Cortex of kidney (tissue), 1 donor: Measurements from ENCODE around the gene ASPA.
"Not testable (repeated sequence)": the region's sequence is repeated elsewhere in the genome, so short reads cannot be mapped to it uniquely, and the experiment has no call there.

Source experiments
- DNase-seq: peaks from one replicate; lab custom pipeline; 2025; lab: John Stamatoyannopoulos, UW

The ASPA gene

GRCh38 chr17:3507869-3508268 is 32.1 kb downstream of the ASPA start:
- no peak for DNase-seq

GRCh38 chr17:3510090-3510489 is 34.3 kb downstream of the ASPA start:
- DNase-seq: no peak

- no peak for DNase-seq
Observed at GRCh38 chr17:3511852-3512504, 36.2 kb downstream of the ASPA start.

GRCh38 chr17:3512505-3513171 is 36.8 kb downstream of the ASPA start:
- DNase-seq: no peak

GRCh38 chr17:3513305-3514035 is 37.7 kb downstream of the ASPA start:
- no peak for DNase-seq

- not testable (repeated sequence) for DNase-seq
Observed at GRCh38 chr17:3514167-3514566, 38.4 kb downstream of the ASPA start.

GRCh38 chr17:3514873-3515272 is 39.1 kb downstream of the ASPA start:
- no peak for DNase-seq

GRCh38 chr17:3519472-3519871 is 43.7 kb downstream of the ASPA start:
- not testable (repeated sequence) for DNase-seq

- DNase-seq: no peak
Observed at GRCh38 chr17:3524024-3524423, 48.2 kb downstream of the ASPA start.

- DNase-seq: no peak
Observed at GRCh38 chr17:3526491-3526890, 50.7 kb downstream of the ASPA start.

GRCh38 chr17:3526971-3527370 is 51.2 kb downstream of the ASPA start:
- no peak for DNase-seq

GRCh38 chr17:3527468-3527867 is 51.7 kb downstream of the ASPA start:
- no peak for DNase-seq

GRCh38 chr17:3527896-3528295 is 52.1 kb downstream of the ASPA start:
- no peak for DNase-seq

- no peak for DNase-seq
Observed at GRCh38 chr17:3528403-3528851, 52.6 kb downstream of the ASPA start.

- DNase-seq: no peak
Observed at GRCh38 chr17:3528880-3529511, 53.2 kb downstream of the ASPA start.

- DNase-seq: no peak
Observed at GRCh38 chr17:3529817-3530741, 54.3 kb downstream of the ASPA start.

GRCh38 chr17:3531266-3532101 is 55.7 kb downstream of the ASPA start:
- no peak for DNase-seq

GRCh38 chr17:3532106-3532858 is 56.5 kb downstream of the ASPA start:
- DNase-seq: no peak

GRCh38 chr17:3532859-3533142 is 57.0 kb downstream of the ASPA start:
- no peak for DNase-seq

GRCh38 chr17:3533752-3534151 is 58.0 kb downstream of the ASPA start:
- DNase-seq: no peak
